PC-3 (cell line): ENCODE measurements around the gene CFAP91. TPM values are rescaled to one million over a fixed set of nuclear protein-coding genes. Genes with fewer than 3 reads are reported as not detected.

ENCODE experiments used
- ATAC-seq: fragments of 200-7000 bp; cut with Tn5 transposase; 2 replicates; pipeline ENCODE4 v1.9.1; 2020; ENCODE audit warnings: mild to moderate bottlenecking, moderate library complexity
- BruUV-seq: library from RNA; stranded (reverse); fragments of 400-500 nt; replicated peaks from 2 replicates; lab custom pipeline; 2021; lab: Mats Ljungman, UMichigan
- CTCF ChIA-PET: fragments of 300-600 bp; sonication (Branson Sonifier 250); formaldehyde crosslinking; loops from one replicate; lab custom pipeline; 2022; ENCODE audit warnings: antibody characterized with exemption; lab: Charles Lee
- POLR2A ChIA-PET: fragments of 300-600 bp; sonication (Branson Sonifier 250); formaldehyde crosslinking; loops from one replicate; lab custom pipeline; 2022; ENCODE audit warnings: antibody characterized with exemption; ENCODE audit not compliant: unreplicated experiment; lab: Charles Lee
- DNase-seq: peaks from one replicate; pipeline ENCODE4 v3.0.0-alpha.2; 2015
- H2AFZ ChIP-seq: fragments of 300-600 bp; sonication (generic); 2 replicates; pipeline ENCODE4 v1.6.0; 2016; ENCODE audit warnings: antibody characterized with exemption, low read length
- H3F3A ChIP-seq: fragments of 300-600 bp; sonication (generic); one replicate; pipeline ENCODE4 v1.6.0; 2017; ENCODE audit warnings: antibody characterized with exemption, low read length, control low read depth, mild to moderate bottlenecking; ENCODE audit not compliant: unreplicated experiment
- H3K27ac ChIP-seq: fragments of 300-600 bp; sonication (generic); 2 replicates; pipeline ENCODE4 v1.5.1; 2016; ENCODE audit warnings: mild to moderate bottlenecking, low read length
- H3K27me3 ChIP-seq: fragments of 300-600 bp; sonication (generic); 2 replicates; pipeline ENCODE4 v1.6.1; 2016; ENCODE audit warnings: low read length, mixed read lengths
- H3K36me3 ChIP-seq: fragments of 300-600 bp; sonication (generic); 2 replicates; pipeline ENCODE4 v1.6.1; 2016; ENCODE audit warnings: low read depth, mixed run types, low read length, mixed read lengths
- H3K4me1 ChIP-seq: fragments of 300-600 bp; sonication (generic); 2 replicates; pipeline ENCODE4 v1.5.1; 2016; ENCODE audit warnings: low read length; ENCODE audit not compliant: insufficient read depth
- H3K4me2 ChIP-seq: fragments of 300-600 bp; sonication (generic); 2 replicates; pipeline ENCODE4 v1.6.0; 2016; ENCODE audit warnings: low read length
- H3K4me3 ChIP-seq: fragments of 300-600 bp; sonication (generic); 2 replicates; pipeline ENCODE4 v1.5.1; 2016; ENCODE audit warnings: mild to moderate bottlenecking, low read length, mixed read lengths
- H3K79me2 ChIP-seq: fragments of 300-600 bp; sonication (generic); 2 replicates; pipeline ENCODE4 v1.6.1; 2017; ENCODE audit warnings: low read length, mixed read lengths
- H3K9ac ChIP-seq: fragments of 300-600 bp; sonication (generic); 2 replicates; pipeline ENCODE4 v1.6.0; 2016; ENCODE audit warnings: mild to moderate bottlenecking, low read length
- H3K9me2 ChIP-seq: fragments of 300-600 bp; sonication (generic); replicated peaks from 2 replicates; pipeline ENCODE4 v1.6.1; 2016; ENCODE audit warnings: mixed run types, low read length, mixed read lengths
- H3K9me3 ChIP-seq: fragments of 300-600 bp; sonication (generic); 2 replicates; pipeline ENCODE4 v1.6.1; 2016; ENCODE audit warnings: low read length, mixed read lengths
- H4K20me1 ChIP-seq: fragments of 300-600 bp; sonication (generic); 2 replicates; pipeline ENCODE4 v1.6.1; 2016; ENCODE audit warnings: low read length, mixed read lengths
- CTCF ChIP-seq: fragments of 300-600 bp; sonication (generic); conservative IDR thresholded peaks from 2 replicates; pipeline ENCODE4 v1.5.1; 2017; ENCODE audit warnings: antibody characterized with exemption, low read depth, mild to moderate bottlenecking, low read length
- EZH2 ChIP-seq: fragments of 300-600 bp; sonication (generic); IDR thresholded peaks from one replicate; pipeline ENCODE4 v1.6.1; 2017; ENCODE audit warnings: antibody characterized with exemption, mild to moderate bottlenecking, low read length; ENCODE audit not compliant: unreplicated experiment
- EZH2phosphoT487 ChIP-seq: fragments of 300-600 bp; sonication (generic); IDR thresholded peaks from 2 replicates; pipeline ENCODE4 v1.6.1; 2018; ENCODE audit warnings: mild to moderate bottlenecking, antibody characterized with exemption, low read length, borderline replicate concordance
- intact Hi-C: fragments of 100-400 bp; cut with micrococcal nuclease; formaldehyde crosslinking; loops from 2 replicates; pipeline ENCODE4 v1.9.0; 2023
- total RNA-seq: library from RNA; depleted of rRNA; stranded (reverse); fragments of >200 nt; gene quantifications from 2 replicates; pipeline ENCODE4 v1.2.3, GENCODE V29; 2014

Gene CFAP91
- total RNA-seq, 1 experiment from 2014 or later = 1.1 TPM

GRCh38 chr3:119659606-119660291 lies 43.1 kb upstream of the CFAP91 start:
- intact Hi-C loops = loop anchor here (5.0 kb wide), 1 partner anchor 157 kb away; no protein-coding TSS in a partner anchor
- Histone ChIP-seq H3K9me3 (no peaks in the 10 kb centered on the region), H3F3A (peaks cover 16% of the 10 kb centered on the region), H3K4me3 (no peak overlapping the region), H3K36me3 (no peaks in the 10 kb centered on the region), H3K79me2 (no peaks in the 10 kb centered on the region), H3K9ac (no peak overlapping the region), H2AFZ (no peak overlapping the region), H4K20me1 (no peaks in the 10 kb centered on the region), H3K4me1 (peaks cover 37% of the 10 kb centered on the region), H3K4me2 (no peak overlapping the region), H3K27ac (no peak overlapping the region), H3K27me3 (no peaks in the 10 kb centered on the region), H3K9me2 (no peaks in the 10 kb centered on the region; the same call in 1 of the 2 replicates)
- TF ChIP-seq EZH2 = no peak
- no peak for TF ChIP-seq CTCF
- no peak for TF ChIP-seq EZH2phosphoT487
- ATAC-seq (no peak), DNase-seq (no peak)
- no TSS peak for BruUV-seq
- ChIA-PET CTCF (no interaction called here), POLR2A (no interaction called here)

- Histone ChIP-seq H3K9me2 (no peaks in the 10 kb centered on the region; the same call in 1 of the 2 replicates), H3K4me2 (no peak within 1 kb of the TSS), H3K27ac (peak within 1 kb of the TSS; percentile 4; the same call in 1 of the 2 replicates), H3K27me3 (no peaks in the 10 kb centered on the region), H3K79me2 (no peaks in the 10 kb centered on the region), H3K9ac (no peak within 1 kb of the TSS), H2AFZ (no peak within 1 kb of the TSS), H3K4me3 (no peak within 1 kb of the TSS), H3F3A (peaks cover 18% of the 10 kb centered on the region), H3K9me3 (no peaks in the 10 kb centered on the region), H4K20me1 (no peaks in the 10 kb centered on the region), H3K36me3 (no peaks in the 10 kb centered on the region), H3K4me1 (peaks cover 48% of the 10 kb centered on the region)
- POLR2A ChIA-PET = interaction anchor here (0.9 kb wide), 1 partner anchor 16 kb away, joined by 5 read pairs; no protein-coding TSS in a partner anchor
- CTCF ChIA-PET = no interaction called here
- intact Hi-C loops = loop anchor here (5.0 kb wide), 1 partner anchor 158 kb away; no protein-coding TSS in a partner anchor
- ATAC-seq = no peak
- BruUV-seq = no TSS peak
- no peak for DNase-seq
- TF ChIP-seq EZH2 = no peak
- no peak for TF ChIP-seq EZH2phosphoT487
- no peak for TF ChIP-seq CTCF
Measured at GRCh38 chr3:119660474-119661440, 42.1 kb upstream of the CFAP91 start, which contains the start of gene POPDC2. Gene POPDC2, minus strand, starts transcription at chr3:119660589. Its CDS starts 166 bp downstream, at chr3:119660423.
